IMR-90 (cell line): ENCODE measurements around the gene RTL9. TPM values are rescaled to one million over a fixed set of nuclear protein-coding genes. Genes with fewer than 3 reads are reported as not detected.

ENCODE experiments used
- ATAC-seq: fragments of 200-7000 bp; cut with Tn5 transposase; 2 replicates; pipeline ENCODE4 v1.9.1; 2020; ENCODE audit warnings: low read depth, mild to moderate bottlenecking, moderate library complexity
- BruUV-seq: library from RNA; stranded (reverse); fragments of 400-500 nt; replicated peaks from 2 replicates; lab custom pipeline; 2021; lab: Mats Ljungman, UMichigan
- CTCF ChIA-PET: fragments of 300-600 bp; formaldehyde crosslinking; extraction: SDS; loops from one replicate; lab custom pipeline; 2021; ENCODE audit warnings: antibody characterized with exemption; lab: Yijun Ruan, JAX
- POLR2A ChIA-PET: fragments of 300-600 bp; sonication (Branson Sonifier 250); formaldehyde crosslinking; loops from one replicate; lab custom pipeline; 2022; ENCODE audit warnings: antibody characterized with exemption; ENCODE audit not compliant: unreplicated experiment; lab: Charles Lee
- DNase-seq: peaks from one replicate; pipeline ENCODE4 v3.0.0; 2013
- H2AFZ ChIP-seq: replicated peaks from 2 replicates; pipeline ENCODE3; 2013; ENCODE audit warnings: low read length, mild to moderate bottlenecking; ENCODE audit not compliant: poor library complexity
- H2AK5ac ChIP-seq: 2 replicates; pipeline ENCODE4 v1.6.1; 2013; ENCODE audit warnings: low read depth, low read length, inconsistent platforms
- H2AK9ac ChIP-seq: replicated peaks from 2 replicates; pipeline ENCODE3; 2013; ENCODE audit warnings: mild to moderate bottlenecking, low read depth, low read length, moderate library complexity; ENCODE audit not compliant: poor library complexity
- H2BK120ac ChIP-seq: 2 replicates; pipeline ENCODE4 v1.6.1; 2013; ENCODE audit warnings: low read depth, low read length, inconsistent platforms
- H2BK15ac ChIP-seq: 3 replicates; pipeline ENCODE4 v1.6.1; 2013; ENCODE audit warnings: low read depth, low read length, inconsistent platforms
- H2BK20ac ChIP-seq: 2 replicates; pipeline ENCODE4 v1.6.1; 2013; ENCODE audit warnings: low read depth, mild to moderate bottlenecking, inconsistent platforms, low read length, moderate library complexity
- H2BK5ac ChIP-seq: 2 replicates; pipeline ENCODE4 v1.6.1; 2013; ENCODE audit warnings: mild to moderate bottlenecking, low read depth, low read length, inconsistent platforms; ENCODE audit not compliant: poor library complexity, severe bottlenecking
- H3K14ac ChIP-seq: replicated peaks from 2 replicates; pipeline ENCODE4 v1.6.1; 2013; ENCODE audit warnings: low read depth, low read length, inconsistent platforms
- H3K18ac ChIP-seq: 2 replicates; pipeline ENCODE4 v1.6.1; 2013; ENCODE audit warnings: low read depth, low read length, control low read depth
- H3K23ac ChIP-seq: 2 replicates; pipeline ENCODE4 v1.6.1; 2013; ENCODE audit warnings: low read depth, low read length, inconsistent platforms
- H3K27ac ChIP-seq: 2 replicates; pipeline ENCODE4 v1.5.1; 2013; ENCODE audit warnings: mild to moderate bottlenecking, control low read depth, low read length; ENCODE audit not compliant: insufficient read depth
- H3K27me3 ChIP-seq: 2 replicates; pipeline ENCODE4 v1.6.1; 2013; ENCODE audit warnings: low read length; ENCODE audit not compliant: control insufficient read depth, insufficient read depth
- H3K36me3 ChIP-seq: 2 replicates; pipeline ENCODE4 v1.6.1; 2013; ENCODE audit warnings: low read length, mixed read lengths; ENCODE audit not compliant: control insufficient read depth, insufficient read depth
- H3K4ac ChIP-seq: 2 replicates; pipeline ENCODE4 v1.6.1; 2013; ENCODE audit warnings: low read depth, low read length, inconsistent platforms
- H3K4me1 ChIP-seq: 2 replicates; pipeline ENCODE4 v1.6.1; 2013; ENCODE audit warnings: low read length, mixed read lengths; ENCODE audit not compliant: control insufficient read depth, insufficient read depth
- H3K4me2 ChIP-seq: 2 replicates; pipeline ENCODE4 v1.6.1; 2013; ENCODE audit warnings: low read depth, mild to moderate bottlenecking, control low read depth, low read length, moderate library complexity
- H3K4me3 ChIP-seq: 2 replicates; pipeline ENCODE4 v1.5.1; 2013; ENCODE audit warnings: low read depth, mild to moderate bottlenecking, control low read depth, low read length, moderate library complexity; ENCODE audit not compliant: insufficient read depth
- H3K56ac ChIP-seq: 2 replicates; pipeline ENCODE4 v1.6.1; 2013; ENCODE audit warnings: low read length, inconsistent platforms; ENCODE audit not compliant: insufficient read depth; ENCODE audit errors: extremely low read depth
- H3K79me1 ChIP-seq, 2 experiments: 2 replicates each; pipeline ENCODE4 v1.6.1; 2013; ENCODE audit warnings: low read length in 2 of 2, inconsistent platforms in 1 of 2, low read depth in 1 of 2
- H3K9ac ChIP-seq: 2 replicates; pipeline ENCODE4 v1.6.1; 2013; ENCODE audit warnings: low read depth, low read length, control low read depth
- H3K9me1 ChIP-seq: 2 replicates; pipeline ENCODE4 v1.6.1; 2013; ENCODE audit warnings: low read length, inconsistent platforms; ENCODE audit not compliant: insufficient read depth
- H3K9me3 ChIP-seq: 2 replicates; pipeline ENCODE4 v1.6.1; 2013; ENCODE audit warnings: low read length; ENCODE audit not compliant: control insufficient read depth, insufficient read depth
- H4K20me1 ChIP-seq: 2 replicates; pipeline ENCODE4 v1.6.1; 2013; ENCODE audit warnings: low read length, inconsistent platforms; ENCODE audit not compliant: insufficient read depth
- H4K5ac ChIP-seq: 2 replicates; pipeline ENCODE4 v1.6.1; 2013; ENCODE audit warnings: mild to moderate bottlenecking, low read depth, low read length, control low read depth
- H4K8ac ChIP-seq, 2 experiments: 2 replicates each; pipeline ENCODE4 v1.6.1; 2013; ENCODE audit warnings: low read depth in 2 of 2, low read length in 2 of 2, control low read depth in 1 of 2, inconsistent platforms in 1 of 2
- H4K91ac ChIP-seq: 2 replicates; pipeline ENCODE4 v1.6.1; 2013; ENCODE audit warnings: low read depth, low read length, inconsistent platforms; ENCODE audit not compliant: insufficient read depth
- BHLHE40 ChIP-seq: fragments of 150-350 bp; IDR thresholded peaks from 2 replicates; pipeline ENCODE4 v1.6.1; 2016; ENCODE audit warnings: mild to moderate bottlenecking, low read depth, low read length
- CHD1 ChIP-seq: IDR thresholded peaks from 2 replicates; pipeline ENCODE4 v1.6.1; 2012; ENCODE audit warnings: low read depth, low read length, improper control_type of control experiment
- MAFK ChIP-seq: IDR thresholded peaks from 2 replicates; pipeline ENCODE4 v1.6.1; 2012; ENCODE audit warnings: low read depth, low read length, improper control_type of control experiment
- MAZ ChIP-seq: IDR thresholded peaks from 2 replicates; pipeline ENCODE4 v1.6.1; 2012; ENCODE audit warnings: low read depth, mild to moderate bottlenecking, low read length, improper control_type of control experiment, moderate library complexity, borderline replicate concordance
- MXI1 ChIP-seq: IDR thresholded peaks from 2 replicates; pipeline ENCODE4 v1.6.1; 2012; ENCODE audit warnings: low read depth, mild to moderate bottlenecking, low read length, moderate library complexity, borderline replicate concordance
- NFE2L2 ChIP-seq: fragments of 150-350 bp; IDR thresholded peaks from 2 replicates; pipeline ENCODE4 v1.6.1; 2016; ENCODE audit warnings: low read depth, mild to moderate bottlenecking, low read length
- POLR2A ChIP-seq: IDR thresholded peaks from 2 replicates; pipeline ENCODE4 v1.6.1; 2012; ENCODE audit warnings: mild to moderate bottlenecking, low read depth, low read length
- RAD21 ChIP-seq: IDR thresholded peaks from 2 replicates; pipeline ENCODE4 v1.6.1; 2012; ENCODE audit warnings: low read length, improper control_type of control experiment
- RCOR1 ChIP-seq: IDR thresholded peaks from 2 replicates; pipeline ENCODE4 v1.6.1; 2012; ENCODE audit warnings: mild to moderate bottlenecking, low read length, improper control_type of control experiment; ENCODE audit not compliant: insufficient replicate concordance
- RFX5 ChIP-seq: IDR thresholded peaks from 2 replicates; pipeline ENCODE4 v1.8.0; 2012; ENCODE audit warnings: low read depth, mild to moderate bottlenecking, low read length, moderate library complexity
- WGBS, 2 experiments: methylation state at CpG; one replicate each; pipeline versions ENCODE4 v1.1.5 to v1.1.7; 2013; ENCODE audit warnings: missing lambda C conversion rate in 2 of 2; ENCODE audit not compliant: insufficient read length in 1 of 2; ENCODE audit errors: extremely low coverage in 2 of 2; 5-methylcytosine and 5-hydroxymethylcytosine counted together
- dilution Hi-C: fragments of 300-500 bp; cut with HindIII; formaldehyde crosslinking; loops from one replicate; pipeline ENCODE4 v1.14.3; 2018; ENCODE audit warnings: low sequenced_read_pairs; ENCODE audit not compliant: unreplicated experiment
- in situ Hi-C: fragments of 300-500 bp; cut with MboI; formaldehyde crosslinking; loops from 3 replicates; pipeline ENCODE4 v1.14.3; 2019; ENCODE audit warnings: low sequenced_read_pairs, inconsistent platforms, mixed read lengths
- intact Hi-C: fragments of 100-400 bp; cut with micrococcal nuclease; formaldehyde crosslinking; loops from 2 replicates; pipeline ENCODE4 v1.10.0; 2022
- polyA plus RNA-seq, 3 experiments: library from polyadenylated mRNA; depleted of rRNA; stranded (reverse); fragments of >200 nt; gene quantifications; 2 replicates each; pipeline ENCODE4 v1.2.3, GENCODE V29; 2012; ENCODE audit warnings: low replicate concordance in 1 of 3
- total RNA-seq: library from RNA; depleted of rRNA; stranded (reverse); fragments of >200 nt; gene quantifications from 2 replicates; pipeline ENCODE4 v1.2.3, GENCODE V29; 2012
- TF ChIP-seq, protein P1 (sequence below): fragments of 150-350 bp; IDR thresholded peaks from 2 replicates; pipeline ENCODE4 v1.6.1; 2016; ENCODE audit warnings: low read depth, mild to moderate bottlenecking, low read length, moderate library complexity, borderline replicate concordance
- TF ChIP-seq, protein P2 (sequence below): conservative IDR thresholded peaks from 2 replicates; pipeline ENCODE4 v1.5.1; 2012; ENCODE audit warnings: mild to moderate bottlenecking, low read depth, low read length, improper control_type of control experiment
- TF ChIP-seq, protein P3 (sequence below): fragments of 150-350 bp; IDR thresholded peaks from 2 replicates; pipeline ENCODE4 v1.6.1; 2017; ENCODE audit warnings: mild to moderate bottlenecking, antibody characterized with exemption, low read length, low read depth

RTL9 gene
- total and polyA plus RNA-seq, 2 of the 4 experiments (the other 2 are of a cell fraction), result 0.26 to 0.90 TPM

DNA sequence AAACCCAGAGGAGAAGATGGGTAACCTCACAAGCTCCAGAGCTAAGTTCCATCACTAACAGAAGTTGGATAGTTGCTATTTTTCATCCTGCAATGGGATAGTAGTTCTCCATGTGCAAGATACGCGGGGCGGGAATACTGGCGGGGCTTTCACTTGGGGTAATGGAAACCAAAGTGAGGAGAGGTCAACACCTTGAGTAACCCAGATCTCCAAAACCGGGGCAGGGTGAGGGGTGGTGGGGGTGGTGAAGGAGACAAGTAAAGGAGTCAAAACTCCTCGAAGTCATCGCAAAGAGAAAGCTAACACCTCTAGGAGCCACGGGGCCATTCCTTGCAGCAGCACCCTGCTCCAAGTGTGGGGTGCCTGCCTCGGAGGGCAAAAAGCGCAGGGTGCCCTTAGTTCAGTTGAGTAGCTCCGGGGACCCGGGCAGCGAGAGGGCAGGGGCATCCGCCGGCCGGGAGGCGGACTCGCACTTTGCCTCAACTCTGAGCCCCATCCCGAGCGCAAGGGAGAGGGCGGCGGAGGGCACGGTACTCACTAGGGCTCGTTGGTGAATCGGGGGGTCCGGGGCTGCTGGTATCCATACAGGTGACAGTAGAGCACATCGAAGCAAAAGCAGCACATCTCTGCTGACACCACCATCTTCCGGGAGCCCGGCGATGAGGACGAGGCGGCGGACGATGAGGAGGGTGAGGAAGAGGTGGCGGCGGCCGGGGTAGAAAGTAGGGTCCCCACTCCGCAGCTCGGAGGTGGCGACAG, 41.4 kb upstream of the RTL9 start:
- Histone ChIP-seq H2AFZ (peak overlapping the region; percentile 88), H3K4ac (peak overlapping the region; percentile 56), H3K36me3 (no peaks in the 10 kb centered on the region), H2BK120ac (peak overlapping the region; percentile 67), H3K79me1 (0 out of 4 replicates have a peak, but pooled peaks cover 0 to 2% of the 10 kb centered on the region in 2 experiments), H3K23ac (0 out of 2 replicates have a peak overlapping the region, but pooled peaks have one; percentile 48), H3K56ac (peak overlapping the region; percentile 70), H3K27ac (peak overlapping the region; percentile 99), H2BK20ac (peak overlapping the region; percentile 27; the same call in 1 of the 2 replicates), H2BK5ac (peak overlapping the region; percentile 97), H3K18ac (peak overlapping the region; percentile 84), H2AK9ac (peak overlapping the region; percentile 81), H3K4me2 (peak overlapping the region; percentile 83; the same call in 1 of the 2 replicates), H3K27me3 (peaks cover 3% of the 10 kb centered on the region; the same call in 1 of the 2 replicates), H2BK15ac (0 out of 3 replicates have a peak overlapping the region, but pooled peaks have one; percentile 6), H3K9me1 (no peaks in the 10 kb centered on the region), H4K5ac (peak overlapping the region; percentile 31; the same call in 1 of the 2 replicates), H3K14ac (peak overlapping the region; percentile 77), H4K20me1 (no peaks in the 10 kb centered on the region), H3K9ac (peak overlapping the region; percentile 96), H4K91ac (peak overlapping the region; percentile 51; the same call in 1 of the 2 replicates), H3K4me1 (no peaks in the 10 kb centered on the region; the same call in 1 of the 2 replicates), H4K8ac (peak overlapping the region; percentile 68 to 87; a peak in 2 of 4 replicates), H3K4me3 (peak overlapping the region; percentile 99), H3K9me3 (no peaks in the 10 kb centered on the region), H2AK5ac (no peak overlapping the region)
- dilution Hi-C loops, result no loop called here
- POLR2A ChIA-PET, result interaction anchor here (1.0 kb wide), 1 partner anchor 107 kb away, joined by 4 read pairs; no protein-coding TSS in a partner anchor
- TSS peak; percentile 52 for BruUV-seq
- in situ Hi-C loops, result no loop called here
- CTCF ChIA-PET, result no interaction called here
- DNase-seq (no peak), ATAC-seq (peak; percentile 35)
- intact Hi-C loops, result loop anchor here (2.0 to 5.0 kb wide), 5 partner anchors 75 to 154 kb away; no protein-coding TSS in a partner anchor
- 35% methylated on average over 18 of the region's 40 CpGs; no CpG with 5 or more reads in 1 of the 2 experiments for WGBS, 2 experiments
- TF ChIP-seq NFE2L2, result no peak
- TF ChIP-seq RAD21, result no peak
- TF ChIP-seq, protein P1, sequence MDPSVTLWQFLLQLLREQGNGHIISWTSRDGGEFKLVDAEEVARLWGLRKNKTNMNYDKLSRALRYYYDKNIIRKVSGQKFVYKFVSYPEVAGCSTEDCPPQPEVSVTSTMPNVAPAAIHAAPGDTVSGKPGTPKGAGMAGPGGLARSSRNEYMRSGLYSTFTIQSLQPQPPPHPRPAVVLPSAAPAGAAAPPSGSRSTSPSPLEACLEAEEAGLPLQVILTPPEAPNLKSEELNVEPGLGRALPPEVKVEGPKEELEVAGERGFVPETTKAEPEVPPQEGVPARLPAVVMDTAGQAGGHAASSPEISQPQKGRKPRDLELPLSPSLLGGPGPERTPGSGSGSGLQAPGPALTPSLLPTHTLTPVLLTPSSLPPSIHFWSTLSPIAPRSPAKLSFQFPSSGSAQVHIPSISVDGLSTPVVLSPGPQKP, result no peak
- TF ChIP-seq RCOR1, result no peak
- TF ChIP-seq MAFK, result no peak
- TF ChIP-seq, protein P2, sequence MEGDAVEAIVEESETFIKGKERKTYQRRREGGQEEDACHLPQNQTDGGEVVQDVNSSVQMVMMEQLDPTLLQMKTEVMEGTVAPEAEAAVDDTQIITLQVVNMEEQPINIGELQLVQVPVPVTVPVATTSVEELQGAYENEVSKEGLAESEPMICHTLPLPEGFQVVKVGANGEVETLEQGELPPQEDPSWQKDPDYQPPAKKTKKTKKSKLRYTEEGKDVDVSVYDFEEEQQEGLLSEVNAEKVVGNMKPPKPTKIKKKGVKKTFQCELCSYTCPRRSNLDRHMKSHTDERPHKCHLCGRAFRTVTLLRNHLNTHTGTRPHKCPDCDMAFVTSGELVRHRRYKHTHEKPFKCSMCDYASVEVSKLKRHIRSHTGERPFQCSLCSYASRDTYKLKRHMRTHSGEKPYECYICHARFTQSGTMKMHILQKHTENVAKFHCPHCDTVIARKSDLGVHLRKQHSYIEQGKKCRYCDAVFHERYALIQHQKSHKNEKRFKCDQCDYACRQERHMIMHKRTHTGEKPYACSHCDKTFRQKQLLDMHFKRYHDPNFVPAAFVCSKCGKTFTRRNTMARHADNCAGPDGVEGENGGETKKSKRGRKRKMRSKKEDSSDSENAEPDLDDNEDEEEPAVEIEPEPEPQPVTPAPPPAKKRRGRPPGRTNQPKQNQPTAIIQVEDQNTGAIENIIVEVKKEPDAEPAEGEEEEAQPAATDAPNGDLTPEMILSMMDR, result no peak
- TF ChIP-seq MAZ, result no peak
- TF ChIP-seq RFX5, result no peak
- no peak for TF ChIP-seq BHLHE40
- no peak for TF ChIP-seq POLR2A
- no peak for TF ChIP-seq CHD1
- TF ChIP-seq MXI1, result no peak
- TF ChIP-seq, protein P3, sequence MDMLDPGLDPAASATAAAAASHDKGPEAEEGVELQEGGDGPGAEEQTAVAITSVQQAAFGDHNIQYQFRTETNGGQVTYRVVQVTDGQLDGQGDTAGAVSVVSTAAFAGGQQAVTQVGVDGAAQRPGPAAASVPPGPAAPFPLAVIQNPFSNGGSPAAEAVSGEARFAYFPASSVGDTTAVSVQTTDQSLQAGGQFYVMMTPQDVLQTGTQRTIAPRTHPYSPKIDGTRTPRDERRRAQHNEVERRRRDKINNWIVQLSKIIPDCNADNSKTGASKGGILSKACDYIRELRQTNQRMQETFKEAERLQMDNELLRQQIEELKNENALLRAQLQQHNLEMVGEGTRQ, result no peak
